Endodermal cell (in vitro differentiated cells): ENCODE results near the gene AQP12B. TPM values are rescaled to one million over a fixed set of nuclear protein-coding genes. Genes with fewer than 3 reads are reported as not detected.

ENCODE experiments used
- DNase-seq: peaks from one replicate; pipeline ENCODE4 v3.0.0-alpha.2; 2017
- H3K27ac ChIP-seq: 2 replicates; pipeline ENCODE4 v1.5.1; 2013; ENCODE audit warnings: mild to moderate bottlenecking, low read depth, low read length, moderate library complexity
- H3K27me3 ChIP-seq: 2 replicates; pipeline ENCODE4 v1.6.1; 2013; ENCODE audit warnings: mild to moderate bottlenecking, low read length, moderate library complexity; ENCODE audit not compliant: insufficient read depth, control insufficient read depth, poor library complexity, severe bottlenecking
- H3K36me3 ChIP-seq: 2 replicates; pipeline ENCODE4 v1.7.0; 2013; ENCODE audit warnings: mild to moderate bottlenecking, low read length, moderate library complexity; ENCODE audit not compliant: control insufficient read depth, insufficient read depth
- H3K4me1 ChIP-seq: one replicate; pipeline ENCODE4 v1.7.0; 2013; ENCODE audit warnings: low read length; ENCODE audit not compliant: control insufficient read depth, insufficient read depth
- H3K4me3 ChIP-seq: 2 replicates; pipeline ENCODE4 v1.5.1; 2013; ENCODE audit warnings: mild to moderate bottlenecking, low read length, moderate library complexity
- H3K9ac ChIP-seq: 2 replicates; pipeline ENCODE4 v1.6.1; 2013; ENCODE audit warnings: mild to moderate bottlenecking, low read length, moderate library complexity; ENCODE audit not compliant: poor library complexity, severe bottlenecking; ENCODE audit errors: extremely low read depth
- H3K9me3 ChIP-seq: 2 replicates; pipeline ENCODE4 v1.6.1; 2013; ENCODE audit warnings: mild to moderate bottlenecking, low read length, moderate library complexity; ENCODE audit not compliant: control insufficient read depth
- H3K27ac Mint-ChIP-seq: 2 replicates; pipeline ENCODE4 v1.8.0; 2020; ENCODE audit warnings: mixed read lengths
- H3K27me3 Mint-ChIP-seq: 2 replicates; pipeline ENCODE4 v1.8.0; 2021; ENCODE audit warnings: mild to moderate bottlenecking, mixed read lengths; ENCODE audit not compliant: insufficient read depth
- H3K36me3 Mint-ChIP-seq: 2 replicates; pipeline ENCODE4 v1.8.0; 2020; ENCODE audit warnings: low read depth, mixed read lengths
- H3K4me1 Mint-ChIP-seq: 2 replicates; pipeline ENCODE4 v1.8.0; 2020; ENCODE audit warnings: mixed read lengths
- H3K4me3 Mint-ChIP-seq: 2 replicates; pipeline ENCODE4 v1.8.0; 2020; ENCODE audit warnings: mild to moderate bottlenecking, moderate library complexity, mixed read lengths
- H3K9me3 Mint-ChIP-seq: 2 replicates; pipeline ENCODE4 v1.8.0; 2020; ENCODE audit warnings: mild to moderate bottlenecking, mixed read lengths
- WGBS, 2 experiments: methylation state at CpG; one replicate each; pipeline versions ENCODE4 v1.1.5 to v1.1.7; 2013; ENCODE audit warnings: missing lambda C conversion rate in 2 of 2, mixed read lengths in 1 of 2; ENCODE audit not compliant: insufficient coverage in 1 of 2, insufficient read length in 1 of 2; 5-methylcytosine and 5-hydroxymethylcytosine counted together
- total RNA-seq, 2 donors: library from RNA; stranded (reverse); fragmentation: NEBNext Ultra II Directional in 1 of 2; extraction: Animal tissue kit (Norgen Biotek cat#: 25700) in 1 of 2; gene quantifications; 2 replicates in 1 of 2; 3 replicates in 1 of 2; pipeline ENCODE4 v1.2.1, GENCODE V29; 2021
- TF ChIP-seq, protein P1 (sequence below): fragments of 200-600 bp; sonication (generic); conservative IDR thresholded peaks from 2 replicates; pipeline ENCODE4 v1.5.0; 2021; ENCODE audit warnings: antibody characterized with exemption, mild to moderate bottlenecking

The AQP12B gene
- total RNA-seq, 2 donors from 2014 or later: not detected

DNA sequence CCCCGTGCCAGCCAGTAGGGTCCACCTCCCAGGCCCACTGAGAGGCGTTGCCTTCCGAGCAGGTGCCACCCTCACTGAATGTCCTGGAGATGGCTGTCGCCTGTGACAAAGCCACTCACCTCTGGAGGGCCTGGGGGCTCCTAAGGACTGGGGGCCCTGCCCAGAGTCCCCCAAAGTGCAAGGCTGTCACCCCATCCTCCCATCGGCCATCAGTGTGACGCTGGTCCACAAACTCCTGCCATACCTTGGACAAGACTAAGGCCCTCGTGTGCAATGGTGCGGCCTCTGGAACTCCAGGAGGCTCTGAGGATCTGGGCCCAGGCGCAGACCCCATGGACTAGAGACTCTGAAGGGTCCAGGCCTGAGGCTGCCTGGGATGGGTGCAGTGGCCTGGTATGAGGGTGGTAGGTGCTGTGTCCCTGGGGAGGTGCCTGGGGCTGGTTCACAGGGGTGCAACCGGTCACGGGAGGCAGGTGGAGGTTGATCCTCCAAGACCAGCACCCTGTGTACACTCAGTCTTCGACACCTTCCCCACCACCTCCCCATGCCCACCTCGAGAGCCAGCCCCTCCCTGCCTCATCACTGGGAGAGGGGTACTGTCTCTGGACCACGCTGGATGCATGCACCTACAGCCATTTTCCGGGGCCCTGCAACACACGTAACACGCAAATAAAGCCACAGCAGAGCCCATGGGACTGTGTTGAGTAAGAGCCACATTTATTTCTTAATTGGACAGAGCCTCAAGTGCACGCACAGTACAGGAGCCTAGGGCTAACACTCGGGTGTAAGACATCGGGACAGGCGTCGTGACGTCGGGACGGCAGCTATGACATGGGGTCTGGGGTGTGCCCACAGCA is 30.6 kb upstream of the AQP12B start:
- Histone ChIP-seq H3K4me3 (no peak overlapping the region), H3K4me1 (no peaks in the 10 kb centered on the region), H3K36me3 (no peaks in the 10 kb centered on the region), H3K9me3 (no peaks in the 10 kb centered on the region), H3K27me3 (no peaks in the 10 kb centered on the region), H3K9ac (no peak overlapping the region), H3K27ac (no peak overlapping the region)
- Mint-ChIP-seq H3K27ac (peak overlapping the region; percentile 40), H3K9me3 (no peaks in the 10 kb centered on the region), H3K4me1 (no peaks in the 10 kb centered on the region), H3K36me3 (no peaks in the 10 kb centered on the region), H3K27me3 (no peaks in the 10 kb centered on the region), H3K4me3 (no peak overlapping the region)
- 91 to 94% methylated on average over 17 to 25 of the region's 25 CpGs for WGBS, 2 experiments
- DNase-seq: no peak
- TF ChIP-seq, protein P1, sequence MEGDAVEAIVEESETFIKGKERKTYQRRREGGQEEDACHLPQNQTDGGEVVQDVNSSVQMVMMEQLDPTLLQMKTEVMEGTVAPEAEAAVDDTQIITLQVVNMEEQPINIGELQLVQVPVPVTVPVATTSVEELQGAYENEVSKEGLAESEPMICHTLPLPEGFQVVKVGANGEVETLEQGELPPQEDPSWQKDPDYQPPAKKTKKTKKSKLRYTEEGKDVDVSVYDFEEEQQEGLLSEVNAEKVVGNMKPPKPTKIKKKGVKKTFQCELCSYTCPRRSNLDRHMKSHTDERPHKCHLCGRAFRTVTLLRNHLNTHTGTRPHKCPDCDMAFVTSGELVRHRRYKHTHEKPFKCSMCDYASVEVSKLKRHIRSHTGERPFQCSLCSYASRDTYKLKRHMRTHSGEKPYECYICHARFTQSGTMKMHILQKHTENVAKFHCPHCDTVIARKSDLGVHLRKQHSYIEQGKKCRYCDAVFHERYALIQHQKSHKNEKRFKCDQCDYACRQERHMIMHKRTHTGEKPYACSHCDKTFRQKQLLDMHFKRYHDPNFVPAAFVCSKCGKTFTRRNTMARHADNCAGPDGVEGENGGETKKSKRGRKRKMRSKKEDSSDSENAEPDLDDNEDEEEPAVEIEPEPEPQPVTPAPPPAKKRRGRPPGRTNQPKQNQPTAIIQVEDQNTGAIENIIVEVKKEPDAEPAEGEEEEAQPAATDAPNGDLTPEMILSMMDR: no peak

DNA sequence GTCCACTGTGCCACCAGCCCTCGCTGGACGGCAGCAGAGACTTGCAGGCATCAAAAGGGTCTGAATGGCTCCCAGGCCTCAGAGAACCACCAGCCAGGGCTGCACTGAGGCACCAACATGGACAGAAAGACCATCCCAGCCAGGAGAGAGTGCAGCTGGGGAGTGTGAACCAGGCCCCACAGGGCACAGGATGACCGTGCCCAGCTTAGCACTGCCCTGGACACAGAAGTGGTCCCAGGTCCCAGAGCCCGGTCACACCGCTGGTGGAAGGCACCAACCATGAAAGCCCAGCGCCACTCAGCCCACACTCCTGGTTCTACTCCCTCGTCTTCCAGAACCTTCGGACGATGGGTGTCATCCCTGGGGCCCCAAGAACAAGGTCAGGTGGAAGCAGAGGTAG is 29.4 kb upstream of the AQP12B start:
- Histone ChIP-seq H3K9me3 (no peaks in the 10 kb centered on the region), H3K4me1 (no peaks in the 10 kb centered on the region), H3K27ac (no peak overlapping the region), H3K27me3 (no peaks in the 10 kb centered on the region), H3K36me3 (no peaks in the 10 kb centered on the region), H3K9ac (no peak overlapping the region), H3K4me3 (no peak overlapping the region)
- Mint-ChIP-seq H3K27me3 (no peaks in the 10 kb centered on the region), H3K27ac (no peak overlapping the region), H3K4me3 (no peak overlapping the region), H3K4me1 (no peaks in the 10 kb centered on the region), H3K36me3 (no peaks in the 10 kb centered on the region), H3K9me3 (no peaks in the 10 kb centered on the region)
- 91 to 96% methylated on average over 9 of the region's 9 CpGs for WGBS, 2 experiments
- no peak for DNase-seq
- TF ChIP-seq, protein P1: no peak

DNA sequence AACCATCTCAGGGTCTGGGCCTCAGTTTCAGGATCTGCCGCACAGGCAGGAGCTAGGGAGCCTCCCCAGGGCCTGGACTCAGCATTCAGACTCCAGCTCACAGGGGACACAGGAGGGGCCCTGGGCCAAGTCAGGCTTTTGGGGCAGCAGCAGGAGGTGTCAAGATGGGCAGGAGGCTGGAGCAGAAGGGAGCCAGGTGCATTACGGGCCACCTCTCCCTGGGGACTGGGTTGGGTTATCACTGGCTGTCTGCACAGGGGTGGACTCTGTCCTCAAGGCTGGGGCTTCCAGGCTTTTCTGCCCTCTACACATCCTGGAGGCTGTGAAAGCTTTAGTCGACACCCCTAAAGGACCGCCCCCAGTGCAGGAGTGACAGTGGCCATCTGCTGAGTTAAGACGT is 29.0 kb upstream of the AQP12B start:
- Histone ChIP-seq H3K27ac (no peak overlapping the region), H3K9me3 (no peaks in the 10 kb centered on the region), H3K9ac (no peak overlapping the region), H3K4me1 (no peaks in the 10 kb centered on the region), H3K27me3 (no peaks in the 10 kb centered on the region), H3K36me3 (no peaks in the 10 kb centered on the region), H3K4me3 (no peak overlapping the region)
- H3K36me3 Mint-ChIP-seq: no peaks in the 10 kb centered on the region
- DNase-seq: no peak
- no peaks in the 10 kb centered on the region for H3K4me1 Mint-ChIP-seq
- H3K27ac Mint-ChIP-seq: no peak overlapping the region
- WGBS, 2 experiments: 91 to 97% methylated on average over 4 to 5 of the region's 5 CpGs
- no peaks in the 10 kb centered on the region for H3K9me3 Mint-ChIP-seq
- H3K27me3 Mint-ChIP-seq: no peaks in the 10 kb centered on the region
- no peak overlapping the region for H3K4me3 Mint-ChIP-seq
- TF ChIP-seq, protein P1: no peak
